GM23338 (cell line): Measurements from ENCODE around the gene ELMOD3. TPM values are rescaled to one million over a fixed set of nuclear protein-coding genes. Genes with fewer than 3 reads are reported as not detected.

Source experiments
- ATAC-seq: fragments of 200-7000 bp; cut with Tn5 transposase; 3 replicates; pipeline ENCODE4 v1.9.1; 2020
- DNase-seq: peaks from one replicate; pipeline ENCODE4 v3.0.0-alpha.2; 2015; ENCODE audit warnings: low spot score
- H2AFZ ChIP-seq: fragments of 200-600 bp; sonication (generic); 2 replicates; pipeline ENCODE4 v1.8.0; 2016; ENCODE audit warnings: antibody characterized with exemption, mild to moderate bottlenecking, moderate library complexity
- H3F3A ChIP-seq: fragments of 200-600 bp; sonication (generic); replicated peaks from 2 replicates; pipeline ENCODE4 v1.8.0; 2017; ENCODE audit warnings: antibody characterized with exemption, mixed run types, low read depth
- H3K27ac ChIP-seq: fragments of 200-600 bp; sonication (generic); 2 replicates; pipeline ENCODE4 v1.6.1; 2016; ENCODE audit warnings: low read depth
- H3K27me3 ChIP-seq: fragments of 200-600 bp; sonication (generic); 2 replicates; pipeline ENCODE4 v1.8.0; 2016; ENCODE audit warnings: mild to moderate bottlenecking, mixed run types, moderate library complexity; ENCODE audit not compliant: insufficient read depth
- H3K36me3 ChIP-seq: fragments of 200-600 bp; sonication (generic); 2 replicates; pipeline ENCODE4 v1.8.0; 2016; ENCODE audit warnings: mild to moderate bottlenecking; ENCODE audit not compliant: insufficient read depth
- H3K4me1 ChIP-seq: fragments of 200-600 bp; sonication (generic); 2 replicates; pipeline ENCODE4 v1.8.0; 2016; ENCODE audit warnings: mild to moderate bottlenecking, moderate library complexity; ENCODE audit not compliant: insufficient read depth
- H3K4me2 ChIP-seq: fragments of 200-600 bp; sonication (generic); 2 replicates; pipeline ENCODE4 v1.7.1; 2017; ENCODE audit warnings: mixed run types
- H3K4me3 ChIP-seq: fragments of 200-600 bp; sonication (generic); 2 replicates; pipeline ENCODE4 v1.6.1; 2016; ENCODE audit warnings: mixed run types
- H3K79me2 ChIP-seq: fragments of 200-600 bp; sonication (generic); replicated peaks from 2 replicates; pipeline ENCODE4 v1.8.0; 2017; ENCODE audit warnings: mild to moderate bottlenecking; ENCODE audit not compliant: insufficient read depth
- H3K9me2 ChIP-seq: fragments of 200-600 bp; sonication (generic); 2 replicates; pipeline ENCODE4 v1.8.0; 2017; ENCODE audit not compliant: insufficient read depth
- H4K20me1 ChIP-seq: fragments of 200-600 bp; sonication (generic); replicated peaks from 2 replicates; pipeline ENCODE4 v1.8.0; 2017; ENCODE audit warnings: mild to moderate bottlenecking; ENCODE audit not compliant: insufficient read depth
- H3K27ac Mint-ChIP-seq: 2 replicates; pipeline ENCODE4 v1.8.0; 2020; ENCODE audit warnings: inconsistent platforms, mild to moderate bottlenecking, moderate library complexity, mixed read lengths
- H3K27me3 Mint-ChIP-seq: 3 replicates; pipeline ENCODE4 v1.8.0; 2022; ENCODE audit warnings: low read depth, mild to moderate bottlenecking, moderate library complexity, mixed read lengths, inconsistent platforms; ENCODE audit not compliant: insufficient read depth, poor library complexity
- H3K36me3 Mint-ChIP-seq: 3 replicates; pipeline ENCODE4 v1.8.0; 2021; ENCODE audit warnings: low read depth, mild to moderate bottlenecking, inconsistent platforms, moderate library complexity, mixed read lengths
- H3K4me1 Mint-ChIP-seq: 3 replicates; pipeline ENCODE4 v1.8.0; 2020; ENCODE audit warnings: mild to moderate bottlenecking, inconsistent platforms, mixed read lengths
- H3K4me3 Mint-ChIP-seq: 3 replicates; pipeline ENCODE4 v1.8.0; 2021; ENCODE audit warnings: moderate library complexity, mild to moderate bottlenecking, inconsistent platforms, mixed read lengths
- H3K9me3 Mint-ChIP-seq: 3 replicates; pipeline ENCODE4 v1.8.0; 2020; ENCODE audit warnings: moderate library complexity, mild to moderate bottlenecking, inconsistent platforms, mixed read lengths
- CREB1 ChIP-seq: fragments of 250-450 bp; sonication (Bioruptor Pico); IDR thresholded peaks from 2 replicates; pipeline ENCODE4 v1.5.0; 2020; ENCODE audit warnings: low read depth, mild to moderate bottlenecking, moderate library complexity
- EZH2 ChIP-seq: fragments of 200-600 bp; sonication (generic); IDR thresholded peaks from one replicate; pipeline ENCODE4 v1.8.0; 2017; ENCODE audit warnings: antibody characterized with exemption, mild to moderate bottlenecking, low read depth; ENCODE audit not compliant: unreplicated experiment
- EZH2phosphoT487 ChIP-seq: fragments of 200-600 bp; sonication (generic); IDR thresholded peaks from one replicate; pipeline ENCODE4 v1.8.1; 2018; ENCODE audit warnings: antibody characterized with exemption; ENCODE audit not compliant: unreplicated experiment
- JUNB ChIP-seq: IDR thresholded peaks from one replicate; pipeline ENCODE4 v1.6.1; 2016; ENCODE audit warnings: antibody characterized with exemption; ENCODE audit not compliant: unreplicated experiment
- NANOG ChIP-seq: IDR thresholded peaks from 2 replicates; pipeline ENCODE4 v1.6.1; 2016; ENCODE audit warnings: antibody characterized with exemption, borderline replicate concordance
- POLR2AphosphoS5 ChIP-seq: IDR thresholded peaks from 2 replicates; pipeline ENCODE4 v1.6.1; 2016; ENCODE audit warnings: antibody characterized with exemption, low read depth
- STAT1 ChIP-seq: IDR thresholded peaks from one replicate; pipeline ENCODE4 v1.6.1; 2016; ENCODE audit warnings: antibody characterized with exemption; ENCODE audit not compliant: unreplicated experiment
- ZNF114 ChIP-seq: fragments of 250-450 bp; sonication (Bioruptor Pico); IDR thresholded peaks from 2 replicates; pipeline ENCODE4 v1.5.0; 2020; ENCODE audit warnings: mild to moderate bottlenecking, moderate library complexity
- ZNF331 ChIP-seq: fragments of 250-450 bp; sonication (Bioruptor Pico); IDR thresholded peaks from 2 replicates; pipeline ENCODE4 v1.5.0; 2020; ENCODE audit warnings: low read depth, mild to moderate bottlenecking, moderate library complexity
- polyA plus RNA-seq: library from polyadenylated mRNA; unstranded; fragments of >200 nt; fragmentation: Nextera tagmentation; extraction: Ambion mirVana; gene quantifications from 2 replicates; pipeline ENCODE4 v1.2.1, GENCODE V29; 2016
- total RNA-seq: library from RNA; depleted of rRNA; stranded (reverse); fragments of >200 nt; shearing (Covaris generic); gene quantifications from 2 replicates; pipeline ENCODE4 v1.2.3, GENCODE V29; 2014
- TF ChIP-seq, protein P1 (sequence below), 2 experiments: fragments of 200-600 bp in 1 of 2; sonication (generic) in 1 of 2; conservative IDR thresholded peaks; 2 replicates each; pipeline versions ENCODE4 v1.5.1 to v1.6.1; 2016 to 2017; ENCODE audit warnings: antibody characterized with exemption in 2 of 2, low read depth in 2 of 2, mild to moderate bottlenecking in 2 of 2, moderate library complexity in 1 of 2
- TF ChIP-seq, protein P2 (sequence below): fragments of 250-450 bp; sonication (Bioruptor Pico); IDR thresholded peaks from 2 replicates; pipeline ENCODE4 v1.5.0; 2020; ENCODE audit warnings: mild to moderate bottlenecking, moderate library complexity
- TF ChIP-seq, protein P3 (sequence below): IDR thresholded peaks from 2 replicates; pipeline ENCODE4 v1.6.1; 2016; ENCODE audit warnings: antibody characterized with exemption
- TF ChIP-seq, protein P4 (sequence below): IDR thresholded peaks from one replicate; pipeline ENCODE4 v1.6.1; 2018; ENCODE audit warnings: antibody characterized with exemption; ENCODE audit not compliant: unreplicated experiment

ELMOD3 gene
- total and polyA plus RNA-seq, 2 experiments from 2014 or later: 8.6 to 8.9 TPM

DNA sequence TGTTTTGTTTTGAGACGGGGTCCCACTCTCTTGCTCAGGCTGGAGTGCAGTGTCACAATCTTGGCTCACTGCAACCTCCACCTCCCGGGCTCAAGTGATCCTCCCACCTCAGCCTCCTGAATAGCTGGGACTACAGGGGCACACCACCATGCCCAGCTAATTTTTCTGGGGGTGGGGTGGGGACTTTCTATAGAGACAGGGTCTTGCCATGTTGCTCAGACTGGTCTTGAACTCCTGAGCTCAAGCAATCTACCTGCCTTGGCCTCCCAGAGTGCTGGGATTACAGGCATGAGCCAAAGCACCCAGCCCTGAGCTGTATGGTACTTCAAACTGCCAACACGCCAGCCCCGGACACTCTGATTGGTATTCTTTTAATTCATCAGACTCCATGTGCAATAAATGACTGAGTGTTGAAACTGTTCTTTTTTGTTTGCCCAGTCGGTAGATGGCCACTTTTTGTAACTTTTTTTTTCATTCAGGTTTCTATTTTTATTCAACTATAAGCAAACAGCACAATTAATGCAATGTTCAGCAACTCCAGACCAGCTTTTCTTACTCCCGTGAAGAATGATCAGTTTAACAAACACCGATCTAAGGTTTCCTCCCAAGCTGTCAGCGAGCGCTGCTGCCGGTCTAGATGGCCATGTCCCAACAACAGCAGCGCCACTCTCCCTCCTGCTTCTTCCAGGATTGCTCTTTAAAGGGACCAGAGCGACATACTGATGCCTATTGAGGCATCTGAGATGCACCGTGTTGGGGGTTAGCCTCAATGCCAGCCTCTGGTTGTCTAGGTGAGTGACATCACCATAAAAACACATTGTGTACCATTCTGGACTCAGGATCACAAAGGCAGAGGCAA is 14.3 kb upstream of the ELMOD3 start:
- DNase-seq (no peak), ATAC-seq (no peak)
- TF ChIP-seq CREB1 (CRISPR knock-in tag) (no peak), ZNF331 (CRISPR knock-in tag) (no peak), ZNF114 (CRISPR knock-in tag) (no peak), JUNB (no peak), POLR2AphosphoS5 (no peak), STAT1 (no peak), EZH2 (no peak), EZH2phosphoT487 (no peak), NANOG (no peak)
- TF ChIP-seq, protein P1, sequence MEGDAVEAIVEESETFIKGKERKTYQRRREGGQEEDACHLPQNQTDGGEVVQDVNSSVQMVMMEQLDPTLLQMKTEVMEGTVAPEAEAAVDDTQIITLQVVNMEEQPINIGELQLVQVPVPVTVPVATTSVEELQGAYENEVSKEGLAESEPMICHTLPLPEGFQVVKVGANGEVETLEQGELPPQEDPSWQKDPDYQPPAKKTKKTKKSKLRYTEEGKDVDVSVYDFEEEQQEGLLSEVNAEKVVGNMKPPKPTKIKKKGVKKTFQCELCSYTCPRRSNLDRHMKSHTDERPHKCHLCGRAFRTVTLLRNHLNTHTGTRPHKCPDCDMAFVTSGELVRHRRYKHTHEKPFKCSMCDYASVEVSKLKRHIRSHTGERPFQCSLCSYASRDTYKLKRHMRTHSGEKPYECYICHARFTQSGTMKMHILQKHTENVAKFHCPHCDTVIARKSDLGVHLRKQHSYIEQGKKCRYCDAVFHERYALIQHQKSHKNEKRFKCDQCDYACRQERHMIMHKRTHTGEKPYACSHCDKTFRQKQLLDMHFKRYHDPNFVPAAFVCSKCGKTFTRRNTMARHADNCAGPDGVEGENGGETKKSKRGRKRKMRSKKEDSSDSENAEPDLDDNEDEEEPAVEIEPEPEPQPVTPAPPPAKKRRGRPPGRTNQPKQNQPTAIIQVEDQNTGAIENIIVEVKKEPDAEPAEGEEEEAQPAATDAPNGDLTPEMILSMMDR (conservative IDR thresholded peaks at IDR 0.05; ENCODE audit: low read depth in 2 of 2): no peak
- TF ChIP-seq, protein P2, sequence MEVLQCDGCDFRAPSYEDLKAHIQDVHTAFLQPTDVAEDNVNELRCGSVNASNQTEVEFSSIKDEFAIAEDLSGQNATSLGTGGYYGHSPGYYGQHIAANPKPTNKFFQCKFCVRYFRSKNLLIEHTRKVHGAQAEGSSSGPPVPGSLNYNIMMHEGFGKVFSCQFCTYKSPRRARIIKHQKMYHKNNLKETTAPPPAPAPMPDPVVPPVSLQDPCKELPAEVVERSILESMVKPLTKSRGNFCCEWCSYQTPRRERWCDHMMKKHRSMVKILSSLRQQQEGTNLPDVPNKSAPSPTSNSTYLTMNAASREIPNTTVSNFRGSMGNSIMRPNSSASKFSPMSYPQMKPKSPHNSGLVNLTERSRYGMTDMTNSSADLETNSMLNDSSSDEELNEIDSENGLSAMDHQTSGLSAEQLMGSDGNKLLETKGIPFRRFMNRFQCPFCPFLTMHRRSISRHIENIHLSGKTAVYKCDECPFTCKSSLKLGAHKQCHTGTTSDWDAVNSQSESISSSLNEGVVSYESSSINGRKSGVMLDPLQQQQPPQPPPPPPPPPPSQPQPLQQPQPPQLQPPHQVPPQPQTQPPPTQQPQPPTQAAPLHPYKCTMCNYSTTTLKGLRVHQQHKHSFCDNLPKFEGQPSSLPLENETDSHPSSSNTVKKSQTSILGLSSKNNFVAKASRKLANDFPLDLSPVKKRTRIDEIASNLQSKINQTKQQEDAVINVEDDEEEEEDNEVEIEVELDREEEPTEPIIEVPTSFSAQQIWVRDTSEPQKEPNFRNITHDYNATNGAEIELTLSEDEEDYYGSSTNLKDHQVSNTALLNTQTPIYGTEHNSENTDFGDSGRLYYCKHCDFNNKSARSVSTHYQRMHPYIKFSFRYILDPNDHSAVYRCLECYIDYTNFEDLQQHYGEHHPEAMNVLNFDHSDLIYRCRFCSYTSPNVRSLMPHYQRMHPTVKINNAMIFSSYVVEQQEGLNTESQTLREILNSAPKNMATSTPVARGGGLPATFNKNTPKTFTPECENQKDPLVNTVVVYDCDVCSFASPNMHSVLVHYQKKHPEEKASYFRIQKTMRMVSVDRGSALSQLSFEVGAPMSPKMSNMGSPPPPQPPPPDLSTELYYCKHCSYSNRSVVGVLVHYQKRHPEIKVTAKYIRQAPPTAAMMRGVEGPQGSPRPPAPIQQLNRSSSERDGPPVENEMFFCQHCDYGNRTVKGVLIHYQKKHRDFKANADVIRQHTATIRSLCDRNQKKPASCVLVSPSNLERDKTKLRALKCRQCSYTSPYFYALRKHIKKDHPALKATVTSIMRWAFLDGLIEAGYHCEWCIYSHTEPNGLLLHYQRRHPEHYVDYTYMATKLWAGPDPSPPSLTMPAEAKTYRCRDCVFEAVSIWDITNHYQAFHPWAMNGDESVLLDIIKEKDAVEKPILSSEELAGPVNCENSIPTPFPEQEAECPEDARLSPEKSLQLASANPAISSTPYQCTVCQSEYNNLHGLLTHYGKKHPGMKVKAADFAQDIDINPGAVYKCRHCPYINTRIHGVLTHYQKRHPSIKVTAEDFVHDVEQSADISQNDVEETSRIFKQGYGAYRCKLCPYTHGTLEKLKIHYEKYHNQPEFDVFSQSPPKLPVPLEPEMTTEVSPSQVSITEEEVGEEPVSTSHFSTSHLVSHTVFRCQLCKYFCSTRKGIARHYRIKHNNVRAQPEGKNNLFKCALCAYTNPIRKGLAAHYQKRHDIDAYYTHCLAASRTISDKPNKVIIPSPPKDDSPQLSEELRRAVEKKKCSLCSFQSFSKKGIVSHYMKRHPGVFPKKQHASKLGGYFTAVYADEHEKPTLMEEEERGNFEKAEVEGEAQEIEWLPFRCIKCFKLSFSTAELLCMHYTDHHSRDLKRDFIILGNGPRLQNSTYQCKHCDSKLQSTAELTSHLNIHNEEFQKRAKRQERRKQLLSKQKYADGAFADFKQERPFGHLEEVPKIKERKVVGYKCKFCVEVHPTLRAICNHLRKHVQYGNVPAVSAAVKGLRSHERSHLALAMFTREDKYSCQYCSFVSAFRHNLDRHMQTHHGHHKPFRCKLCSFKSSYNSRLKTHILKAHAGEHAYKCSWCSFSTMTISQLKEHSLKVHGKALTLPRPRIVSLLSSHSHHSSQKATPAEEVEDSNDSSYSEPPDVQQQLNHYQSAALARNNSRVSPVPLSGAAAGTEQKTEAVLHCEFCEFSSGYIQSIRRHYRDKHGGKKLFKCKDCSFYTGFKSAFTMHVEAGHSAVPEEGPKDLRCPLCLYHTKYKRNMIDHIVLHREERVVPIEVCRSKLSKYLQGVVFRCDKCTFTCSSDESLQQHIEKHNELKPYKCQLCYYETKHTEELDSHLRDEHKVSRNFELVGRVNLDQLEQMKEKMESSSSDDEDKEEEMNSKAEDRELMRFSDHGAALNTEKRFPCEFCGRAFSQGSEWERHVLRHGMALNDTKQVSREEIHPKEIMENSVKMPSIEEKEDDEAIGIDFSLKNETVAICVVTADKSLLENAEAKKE (CRISPR knock-in tag): no peak
- TF ChIP-seq, protein P3, sequence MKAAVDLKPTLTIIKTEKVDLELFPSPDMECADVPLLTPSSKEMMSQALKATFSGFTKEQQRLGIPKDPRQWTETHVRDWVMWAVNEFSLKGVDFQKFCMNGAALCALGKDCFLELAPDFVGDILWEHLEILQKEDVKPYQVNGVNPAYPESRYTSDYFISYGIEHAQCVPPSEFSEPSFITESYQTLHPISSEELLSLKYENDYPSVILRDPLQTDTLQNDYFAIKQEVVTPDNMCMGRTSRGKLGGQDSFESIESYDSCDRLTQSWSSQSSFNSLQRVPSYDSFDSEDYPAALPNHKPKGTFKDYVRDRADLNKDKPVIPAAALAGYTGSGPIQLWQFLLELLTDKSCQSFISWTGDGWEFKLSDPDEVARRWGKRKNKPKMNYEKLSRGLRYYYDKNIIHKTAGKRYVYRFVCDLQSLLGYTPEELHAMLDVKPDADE: no peak
- TF ChIP-seq, protein P4, sequence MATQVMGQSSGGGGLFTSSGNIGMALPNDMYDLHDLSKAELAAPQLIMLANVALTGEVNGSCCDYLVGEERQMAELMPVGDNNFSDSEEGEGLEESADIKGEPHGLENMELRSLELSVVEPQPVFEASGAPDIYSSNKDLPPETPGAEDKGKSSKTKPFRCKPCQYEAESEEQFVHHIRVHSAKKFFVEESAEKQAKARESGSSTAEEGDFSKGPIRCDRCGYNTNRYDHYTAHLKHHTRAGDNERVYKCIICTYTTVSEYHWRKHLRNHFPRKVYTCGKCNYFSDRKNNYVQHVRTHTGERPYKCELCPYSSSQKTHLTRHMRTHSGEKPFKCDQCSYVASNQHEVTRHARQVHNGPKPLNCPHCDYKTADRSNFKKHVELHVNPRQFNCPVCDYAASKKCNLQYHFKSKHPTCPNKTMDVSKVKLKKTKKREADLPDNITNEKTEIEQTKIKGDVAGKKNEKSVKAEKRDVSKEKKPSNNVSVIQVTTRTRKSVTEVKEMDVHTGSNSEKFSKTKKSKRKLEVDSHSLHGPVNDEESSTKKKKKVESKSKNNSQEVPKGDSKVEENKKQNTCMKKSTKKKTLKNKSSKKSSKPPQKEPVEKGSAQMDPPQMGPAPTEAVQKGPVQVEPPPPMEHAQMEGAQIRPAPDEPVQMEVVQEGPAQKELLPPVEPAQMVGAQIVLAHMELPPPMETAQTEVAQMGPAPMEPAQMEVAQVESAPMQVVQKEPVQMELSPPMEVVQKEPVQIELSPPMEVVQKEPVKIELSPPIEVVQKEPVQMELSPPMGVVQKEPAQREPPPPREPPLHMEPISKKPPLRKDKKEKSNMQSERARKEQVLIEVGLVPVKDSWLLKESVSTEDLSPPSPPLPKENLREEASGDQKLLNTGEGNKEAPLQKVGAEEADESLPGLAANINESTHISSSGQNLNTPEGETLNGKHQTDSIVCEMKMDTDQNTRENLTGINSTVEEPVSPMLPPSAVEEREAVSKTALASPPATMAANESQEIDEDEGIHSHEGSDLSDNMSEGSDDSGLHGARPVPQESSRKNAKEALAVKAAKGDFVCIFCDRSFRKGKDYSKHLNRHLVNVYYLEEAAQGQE: no peak
- H3K27me3 Mint-ChIP-seq: peaks cover 4% of the 10 kb centered on the region
- no peaks in the 10 kb centered on the region for H3K9me2 ChIP-seq
- H3K4me2 ChIP-seq: no peak overlapping the region
- H3K79me2 ChIP-seq: no peaks in the 10 kb centered on the region
- no peaks in the 10 kb centered on the region for H3K27me3 ChIP-seq
- no peak overlapping the region for H2AFZ ChIP-seq
- no peaks in the 10 kb centered on the region for H3K36me3 ChIP-seq
- H3F3A ChIP-seq: no peaks in the 10 kb centered on the region
- H3K4me3 ChIP-seq: no peak overlapping the region
- no peak overlapping the region for H3K4me3 Mint-ChIP-seq
- H3K27ac Mint-ChIP-seq: no peak overlapping the region; the same call in 1 of the 2 replicates
- no peaks in the 10 kb centered on the region; the same call in 2 of the 3 replicates for H3K9me3 Mint-ChIP-seq
- H3K4me1 Mint-ChIP-seq: peaks cover 19% of the 10 kb centered on the region
- peaks cover 4% of the 10 kb centered on the region; the same call in 1 of the 3 replicates for H3K36me3 Mint-ChIP-seq
- no peaks in the 10 kb centered on the region; the same call in 1 of the 2 replicates for H3K4me1 ChIP-seq
- no peaks in the 10 kb centered on the region for H4K20me1 ChIP-seq
- H3K27ac ChIP-seq: no peak overlapping the region
